ENCODE data around the gene NDFIP2.

NDFIP2 gene

DNA sequence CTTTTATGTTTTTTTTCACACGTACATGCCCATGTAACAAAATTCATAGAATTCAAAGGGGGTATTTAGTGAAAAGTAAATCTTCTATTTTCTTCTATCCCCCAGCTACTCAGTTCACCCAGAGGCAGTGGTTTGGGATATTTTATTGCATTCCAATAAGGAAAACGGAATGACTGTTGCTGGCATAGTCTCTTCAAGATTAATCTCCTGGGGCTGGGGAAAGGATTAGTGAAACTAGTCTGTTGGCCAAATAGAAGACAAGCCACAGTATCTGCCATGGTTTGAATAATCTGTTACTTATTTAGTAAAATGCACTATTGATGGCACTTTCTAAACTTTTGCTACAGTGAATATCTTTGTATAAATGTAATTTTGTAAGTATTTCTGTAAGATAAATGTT lies 122.0 kb downstream of the NDFIP2 start:
- no CpG with 5 or more reads among the region's 2 CpGs for WGBS, 2 donors (ENCODE audit: extremely low coverage in 2 of 2, insufficient read length in 2 of 2, insufficient replicate concordance in 1 of 2)
- H3K4me3 ChIP-seq (ENCODE audit: low read length in 2 of 2), result no peak overlapping the region
- no peak overlapping the region for H3K27ac ChIP-seq (replicated peaks; ENCODE audit: low read length)

DNA sequence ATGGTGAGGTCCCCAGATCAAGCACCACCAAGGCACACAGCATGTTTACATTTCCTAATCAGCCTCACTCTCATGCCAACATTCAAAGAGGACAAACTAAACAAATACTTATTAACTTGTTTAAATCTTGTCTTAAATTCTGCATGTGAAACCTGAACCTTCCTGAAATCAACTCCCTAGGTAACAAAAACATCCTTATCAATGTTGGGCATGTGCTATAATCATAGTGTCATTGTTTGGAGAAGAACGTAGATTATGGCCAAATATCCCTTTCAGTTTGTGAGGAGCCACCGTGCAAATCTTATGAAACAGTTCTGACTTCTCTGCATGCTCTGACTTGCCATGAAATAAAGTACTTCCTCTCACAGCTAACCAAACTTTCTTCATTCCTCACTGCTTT lies 123.8 kb downstream of the NDFIP2 start:
- no peak overlapping the region for H2BK120ac ChIP-seq (ENCODE audit: low read depth, low read length)
- H3K4me2 ChIP-seq (ENCODE audit: insufficient read depth, low read length, poor library complexity, severe bottlenecking), result no peak overlapping the region
- H3K23ac ChIP-seq (ENCODE audit: low read depth, low read length, poor library complexity), result no peak overlapping the region
- H4K8ac ChIP-seq (ENCODE audit: low read depth, low read length), result no peak overlapping the region
- no peak overlapping the region for H3K9ac ChIP-seq (ENCODE audit: low read depth, low read length, poor library complexity)
- no peak overlapping the region for H2AFZ ChIP-seq (ENCODE audit: low read length)
- H3K14ac ChIP-seq (ENCODE audit: low read length), result no peak overlapping the region
- H3K27ac ChIP-seq (replicated peaks; ENCODE audit: low read length), result no peak overlapping the region
- no peaks in the 10 kb centered on the region for H3K4me1 ChIP-seq (ENCODE audit: control insufficient read depth in 2 of 2, insufficient read depth in 1 of 2, low read depth in 1 of 2, low read length in 2 of 2)
- H4K91ac ChIP-seq (ENCODE audit: low read depth, low read length, poor library complexity), result no peak overlapping the region
- H3K4me3 ChIP-seq (ENCODE audit: low read length in 2 of 2), result no peak overlapping the region
- no peak overlapping the region for H3K4ac ChIP-seq (ENCODE audit: low read length)
- no peak overlapping the region for H3K18ac ChIP-seq (ENCODE audit: low read length)
- H3K27me3 ChIP-seq (ENCODE audit: control insufficient read depth in 3 of 3, insufficient read depth in 3 of 3, low read depth in 1 of 3, low read length in 3 of 3), result no peaks in the 10 kb centered on the region
- H2BK5ac ChIP-seq (ENCODE audit: low read length), result no peak overlapping the region
- H3K79me1 ChIP-seq (ENCODE audit: low read depth, low read length), result no peaks in the 10 kb centered on the region
- H2AK5ac ChIP-seq (ENCODE audit: low read depth, low read length), result no peak overlapping the region
- no peak overlapping the region for H2BK12ac ChIP-seq (ENCODE audit: low read length)
- no peak for DNase-seq (ENCODE audit: low spot score)
- WGBS, 2 donors (ENCODE audit: extremely low coverage in 2 of 2, insufficient read length in 2 of 2, insufficient replicate concordance in 1 of 2), result no CpG with 5 or more reads among the region's 2 CpGs
- no peak overlapping the region for H2BK15ac ChIP-seq (ENCODE audit: low read length)
- H3K9me3 ChIP-seq (replicated peaks in 1 of 2; ENCODE audit: control insufficient read depth in 2 of 2, insufficient read depth in 1 of 2, low read depth in 1 of 2, low read length in 2 of 2), result peaks cover 0 to 3% of the 10 kb centered on the region in 2 donors
- H3K36me3 ChIP-seq (replicated peaks in 1 of 2; ENCODE audit: control insufficient read depth in 2 of 2, insufficient read depth in 2 of 2, low read length in 2 of 2), result no peaks in the 10 kb centered on the region

More for the DNA sequence above, 122.0 kb downstream of the NDFIP2 start:
- no peak overlapping the region for H3K23ac ChIP-seq (ENCODE audit: low read depth, low read length, poor library complexity)
- no peak overlapping the region for H3K14ac ChIP-seq (ENCODE audit: low read length)
- no peak overlapping the region for H3K18ac ChIP-seq (ENCODE audit: low read length)
- H3K36me3 ChIP-seq (replicated peaks in 1 of 2; ENCODE audit: control insufficient read depth in 2 of 2, insufficient read depth in 2 of 2, low read length in 2 of 2), result no peaks in the 10 kb centered on the region
- no peak overlapping the region for H4K8ac ChIP-seq (ENCODE audit: low read depth, low read length)
- no peak overlapping the region for H2AFZ ChIP-seq (ENCODE audit: low read length)
- peaks cover 0 to 5% of the 10 kb centered on the region in 2 donors for H3K9me3 ChIP-seq (replicated peaks in 1 of 2; ENCODE audit: control insufficient read depth in 2 of 2, insufficient read depth in 1 of 2, low read depth in 1 of 2, low read length in 2 of 2)
- H3K4ac ChIP-seq (ENCODE audit: low read length), result no peak overlapping the region
- no peak for DNase-seq (ENCODE audit: low spot score)
- H2BK12ac ChIP-seq (ENCODE audit: low read length), result no peak overlapping the region
- H3K27me3 ChIP-seq (ENCODE audit: control insufficient read depth in 3 of 3, insufficient read depth in 3 of 3, low read depth in 1 of 3, low read length in 3 of 3), result no peaks in the 10 kb centered on the region
- H4K91ac ChIP-seq (ENCODE audit: low read depth, low read length, poor library complexity), result no peak overlapping the region
- no peak overlapping the region for H2AK5ac ChIP-seq (ENCODE audit: low read depth, low read length)
- no peak overlapping the region for H3K9ac ChIP-seq (ENCODE audit: low read depth, low read length, poor library complexity)
- no peak overlapping the region for H2BK15ac ChIP-seq (ENCODE audit: low read length)
- no peak overlapping the region for H3K4me2 ChIP-seq (ENCODE audit: insufficient read depth, low read length, poor library complexity, severe bottlenecking)
- H2BK120ac ChIP-seq (ENCODE audit: low read depth, low read length), result no peak overlapping the region
- H2BK5ac ChIP-seq (ENCODE audit: low read length), result no peak overlapping the region
- H3K79me1 ChIP-seq (ENCODE audit: low read depth, low read length), result no peaks in the 10 kb centered on the region
- peaks cover 0 to 2% of the 10 kb centered on the region in 2 donors for H3K4me1 ChIP-seq (ENCODE audit: control insufficient read depth in 2 of 2, insufficient read depth in 1 of 2, low read depth in 1 of 2, low read length in 2 of 2)
